Kidney (tissue), 14 donors: ENCODE data around the gene GMDS. TPM values are rescaled to one million over a fixed set of nuclear protein-coding genes. Genes with fewer than 3 reads are reported as not detected.

ENCODE experiments used
- DNase-seq, 5 donors: peaks; one replicate each; pipeline ENCODE4 v3.0.0-alpha.2; 2013 to 2020
- FAIRE-seq: peaks from 2 replicates; lab custom pipeline; 2012; peaks lifted over from hg19 to GRCh38; lab: Jason Lieb, UNC
- H3K27ac ChIP-seq, 2 donors: one replicate each; pipeline ENCODE4 v1.7.0; 2013; ENCODE audit warnings: low read depth in 2 of 2, low read length in 2 of 2, inconsistent platforms in 1 of 2
- H3K27me3 ChIP-seq: one replicate; pipeline ENCODE4 v1.7.1; 2013; ENCODE audit warnings: low read length, inconsistent platforms; ENCODE audit not compliant: control insufficient read depth, insufficient read depth
- H3K36me3 ChIP-seq, 3 donors: one replicate each; pipeline versions ENCODE4 v1.7.0 to v1.7.1; 2013; ENCODE audit warnings: low read length in 3 of 3, control low read depth in 1 of 3, inconsistent platforms in 1 of 3; ENCODE audit not compliant: insufficient read depth in 3 of 3, control insufficient read depth in 2 of 3
- H3K4me1 ChIP-seq, 3 donors: one replicate each; pipeline versions ENCODE4 v1.7.0 to v1.7.1; 2013; ENCODE audit warnings: low read length in 3 of 3, inconsistent platforms in 1 of 3, low read depth in 1 of 3; ENCODE audit not compliant: control insufficient read depth in 2 of 3, insufficient read depth in 2 of 3
- H3K4me3 ChIP-seq, 3 donors: one replicate each; pipeline versions ENCODE4 v1.7.0 to v1.8.1; 2013; ENCODE audit warnings: low read length in 3 of 3, control low read depth in 1 of 3, inconsistent platforms in 1 of 3
- H3K9ac ChIP-seq, 3 donors: one replicate each; pipeline versions ENCODE4 v1.7.0 to v1.7.1; 2013; ENCODE audit warnings: low read length in 3 of 3, control low read depth in 1 of 3, inconsistent platforms in 1 of 3
- H3K9me3 ChIP-seq, 3 donors: one replicate each; pipeline versions ENCODE4 v1.7.0 to v1.7.1; 2013; ENCODE audit warnings: low read length in 3 of 3, control low read depth in 1 of 3, inconsistent platforms in 1 of 3; ENCODE audit not compliant: control insufficient read depth in 2 of 3, insufficient read depth in 1 of 3
- intact Hi-C: fragments of 100-400 bp; cut with DNase I; formaldehyde crosslinking; loops from one replicate; pipeline ENCODE4 v1.11.1; 2022
- polyA plus RNA-seq: library from polyadenylated mRNA; stranded (reverse); fragments of 350-450 nt; fragmentation: Illumina TruSeq; extraction: RNeasy Lipid Tissue Mini Kit (QIAGEN cat#74804); gene quantifications from one replicate; pipeline ENCODE4 v1.2.3, GENCODE V29; 2014; ENCODE audit warnings: low read depth, low replicate concordance; ENCODE audit not compliant: insufficient read depth
- total RNA-seq: library from RNA; stranded (reverse); fragmentation: NEBNext Ultra II Directional; extraction: Animal tissue kit (Norgen Biotek cat#: 25700); gene quantifications from one replicate; pipeline ENCODE4 v1.2.1, GENCODE V29; 2021
- TF ChIP-seq, protein P1 (sequence below): IDR thresholded peaks from 3 replicates; pipeline ENCODE4 v1.5.1; 2012; ENCODE audit warnings: mild to moderate bottlenecking, moderate library complexity, borderline replicate concordance; ENCODE audit not compliant: insufficient read depth; ENCODE audit errors: extremely low read depth
- donor health status: control.
- donor health status: control.
- donor health status: control.
- donor health status: control.
- donor health status: control.
- donor health status: DM: yes; HTN: yes; CAD: no.
- donor health status: Normal renal cell carcinoma (clear cell type).

Gene GMDS
- total and polyA plus RNA-seq, 2 donors from 2014 or later = 49.6 to 63.7 TPM

DNA sequence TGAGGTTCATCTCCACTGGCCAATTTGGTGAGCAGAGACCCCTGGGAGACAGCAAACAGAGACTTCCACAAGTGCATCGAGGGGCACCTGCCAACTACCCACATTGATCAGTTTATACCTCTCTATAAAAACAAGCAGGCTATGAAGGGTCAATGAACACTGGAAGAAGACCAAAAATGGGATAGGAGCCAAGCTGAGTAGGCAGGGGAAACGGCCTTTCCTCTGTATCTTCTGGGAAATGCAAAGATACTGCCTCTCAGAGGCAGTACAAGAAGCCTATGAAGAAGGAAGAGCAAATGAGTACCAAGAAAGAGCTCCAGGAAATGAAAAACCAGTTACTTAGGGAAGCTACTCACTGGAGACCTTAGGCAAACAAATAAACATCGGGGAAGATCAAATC lies 247.7 kb downstream of the GMDS start:
- H3K4me1 ChIP-seq = no peaks in the 10 kb centered on the region
- FAIRE-seq = no peak
- no peaks in the 10 kb centered on the region for H3K9me3 ChIP-seq

DNA sequence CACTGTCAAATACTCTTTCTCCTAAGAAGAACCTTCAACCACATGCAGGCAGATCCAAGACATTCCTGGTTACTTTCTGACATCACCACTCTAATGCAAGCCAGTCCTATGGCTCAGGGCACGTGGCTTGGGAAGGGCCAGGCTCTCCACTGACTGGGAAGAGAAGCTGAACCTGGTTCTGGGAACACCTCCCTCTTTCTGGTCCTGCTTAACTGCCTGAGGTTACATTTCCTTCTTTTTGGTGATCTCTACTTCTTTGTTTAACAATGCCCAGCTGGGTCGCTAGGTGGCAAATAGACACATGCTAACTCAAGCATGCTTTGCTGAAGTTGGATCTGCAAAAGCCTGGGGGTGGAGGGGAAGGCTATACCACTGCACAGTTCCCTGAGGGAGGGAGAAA lies 249.8 kb downstream of the GMDS start:
- no peak for DNase-seq
- Histone ChIP-seq H3K36me3 (no peaks in the 10 kb centered on the region), H3K27ac (no peak overlapping the region), H3K4me3 (no peak overlapping the region), H3K9ac (no peak overlapping the region), H3K4me1 (no peaks in the 10 kb centered on the region), H3K9me3 (no peaks in the 10 kb centered on the region), H3K27me3 (no peaks in the 10 kb centered on the region)
- intact Hi-C loops = no loop called here
- TF ChIP-seq, protein P1, sequence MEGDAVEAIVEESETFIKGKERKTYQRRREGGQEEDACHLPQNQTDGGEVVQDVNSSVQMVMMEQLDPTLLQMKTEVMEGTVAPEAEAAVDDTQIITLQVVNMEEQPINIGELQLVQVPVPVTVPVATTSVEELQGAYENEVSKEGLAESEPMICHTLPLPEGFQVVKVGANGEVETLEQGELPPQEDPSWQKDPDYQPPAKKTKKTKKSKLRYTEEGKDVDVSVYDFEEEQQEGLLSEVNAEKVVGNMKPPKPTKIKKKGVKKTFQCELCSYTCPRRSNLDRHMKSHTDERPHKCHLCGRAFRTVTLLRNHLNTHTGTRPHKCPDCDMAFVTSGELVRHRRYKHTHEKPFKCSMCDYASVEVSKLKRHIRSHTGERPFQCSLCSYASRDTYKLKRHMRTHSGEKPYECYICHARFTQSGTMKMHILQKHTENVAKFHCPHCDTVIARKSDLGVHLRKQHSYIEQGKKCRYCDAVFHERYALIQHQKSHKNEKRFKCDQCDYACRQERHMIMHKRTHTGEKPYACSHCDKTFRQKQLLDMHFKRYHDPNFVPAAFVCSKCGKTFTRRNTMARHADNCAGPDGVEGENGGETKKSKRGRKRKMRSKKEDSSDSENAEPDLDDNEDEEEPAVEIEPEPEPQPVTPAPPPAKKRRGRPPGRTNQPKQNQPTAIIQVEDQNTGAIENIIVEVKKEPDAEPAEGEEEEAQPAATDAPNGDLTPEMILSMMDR = no peak
- no peak for FAIRE-seq

More for the DNA sequence above, 247.7 kb downstream of the GMDS start:
- TF ChIP-seq, protein P1 = no peak
- DNase-seq = no peak
- Histone ChIP-seq H3K36me3 (no peaks in the 10 kb centered on the region), H3K4me3 (no peak overlapping the region), H3K27me3 (no peaks in the 10 kb centered on the region), H3K9ac (no peak overlapping the region), H3K27ac (no peak overlapping the region)
- intact Hi-C loops = no loop called here

DNA sequence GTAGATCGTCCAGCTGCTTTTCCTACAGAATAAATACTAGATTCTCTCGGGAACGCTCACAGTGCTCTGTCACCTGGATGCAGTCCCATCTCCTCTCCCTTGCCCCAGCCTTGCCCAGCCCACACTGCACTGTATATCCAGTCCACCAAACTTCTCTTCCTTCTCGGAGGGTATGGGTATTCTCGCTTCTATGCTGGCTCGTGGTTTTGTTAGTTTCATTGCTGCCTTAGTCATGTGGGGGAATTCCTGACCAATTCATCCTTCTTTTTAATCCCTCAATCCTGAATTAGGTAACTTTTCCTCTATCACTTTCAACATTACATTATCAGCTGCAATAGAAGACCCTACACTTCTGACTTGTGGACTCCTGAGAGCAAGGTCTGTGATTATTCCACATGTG lies 252.4 kb downstream of the GMDS start:
- Histone ChIP-seq H3K36me3 (no peaks in the 10 kb centered on the region), H3K27ac (no peak overlapping the region), H3K4me3 (no peak overlapping the region), H3K4me1 (no peaks in the 10 kb centered on the region), H3K9ac (no peak overlapping the region), H3K9me3 (no peaks in the 10 kb centered on the region), H3K27me3 (no peaks in the 10 kb centered on the region)
- no peak for FAIRE-seq
- no peak for DNase-seq
- TF ChIP-seq, protein P1 = no peak
- intact Hi-C loops = no loop called here

DNA sequence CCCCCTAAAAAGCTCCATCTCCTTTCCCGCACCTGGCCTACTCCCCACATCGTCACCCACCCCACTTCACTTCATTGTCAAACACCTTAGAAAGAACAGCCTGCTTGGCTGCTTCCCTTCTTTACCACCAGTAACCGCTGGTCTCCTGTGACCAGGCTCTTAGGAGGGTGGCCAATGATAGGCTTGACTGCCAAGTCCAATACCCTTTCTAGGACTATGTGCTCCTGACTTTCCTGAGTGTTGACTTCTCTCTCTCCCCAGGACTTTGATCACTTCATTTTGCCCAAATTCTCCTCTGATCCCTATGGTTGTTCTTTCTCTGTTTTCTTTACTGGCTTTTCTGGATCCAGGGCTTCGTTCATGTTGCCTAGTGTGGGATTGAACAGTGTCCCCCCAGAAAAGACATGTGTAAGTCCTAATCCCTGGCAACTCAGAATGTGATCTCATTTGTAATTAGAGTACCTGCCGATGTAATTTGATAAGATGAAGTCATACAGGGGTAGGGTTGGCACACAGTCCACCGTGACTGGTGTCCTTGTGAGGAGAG lies 254.0 kb downstream of the GMDS start:
- no peak overlapping the region for H3K4me3 ChIP-seq
- intact Hi-C loops = no loop called here
- TF ChIP-seq, protein P1 = no peak
- H3K36me3 ChIP-seq = no peaks in the 10 kb centered on the region
- no peak for DNase-seq
- H3K4me1 ChIP-seq = no peaks in the 10 kb centered on the region
- no peaks in the 10 kb centered on the region for H3K9me3 ChIP-seq
- H3K27ac ChIP-seq = no peak overlapping the region
- FAIRE-seq = no peak
- no peaks in the 10 kb centered on the region for H3K27me3 ChIP-seq
- no peak overlapping the region for H3K9ac ChIP-seq
